Activated B cell treated with CpG ODN at 0.5 μM for 24 hours (primary cell): ENCODE results near the gene ZNF821. TPM values are rescaled to one million over a fixed set of nuclear protein-coding genes. Genes with fewer than 3 reads are reported as not detected.
"Not testable (repeated sequence)": the region's sequence is repeated elsewhere in the genome, so short reads cannot be mapped to it uniquely, and the experiment has no call there.

ENCODE experiments used
- ATAC-seq: fragments of 200-7000 bp; cut with Tn5 transposase; one replicate; pipeline ENCODE4 v1.10.0; 2021; ENCODE audit warnings: low read depth, mild to moderate bottlenecking, moderate library complexity
- CTCF ChIA-PET: fragments of 350-600 bp; sonication (Branson Sonifier 250); formaldehyde crosslinking; loops from one replicate; lab custom pipeline; 2021; ENCODE audit warnings: antibody characterized with exemption; lab: Charles Lee
- POLR2A ChIA-PET: fragments of 350-600 bp; sonication (Branson Sonifier 250); formaldehyde crosslinking; loops from one replicate; lab custom pipeline; 2021; ENCODE audit warnings: antibody characterized with exemption; lab: Charles Lee
- DNase-seq: peaks from one replicate; pipeline ENCODE4 v3.0.0; 2022
- H3K27ac Mint-ChIP-seq: one replicate; pipeline ENCODE4 v1.8.0; 2020; ENCODE audit warnings: mixed read lengths
- H3K27me3 Mint-ChIP-seq: one replicate; pipeline ENCODE4 v1.8.0; 2021; ENCODE audit warnings: mixed read lengths
- H3K36me3 Mint-ChIP-seq: one replicate; pipeline ENCODE4 v1.8.0; 2021; ENCODE audit warnings: low read depth, mixed read lengths
- H3K4me1 Mint-ChIP-seq: one replicate; pipeline ENCODE4 v1.8.0; 2021; ENCODE audit warnings: mixed read lengths
- H3K4me3 Mint-ChIP-seq: one replicate; pipeline ENCODE4 v1.8.0; 2020; ENCODE audit warnings: mild to moderate bottlenecking, mixed read lengths
- H3K9me3 Mint-ChIP-seq: one replicate; pipeline ENCODE4 v1.8.0; 2020; ENCODE audit warnings: mixed read lengths
- CTCF ChIP-seq: fragments of 200-600 bp; IDR thresholded peaks from one replicate; pipeline ENCODE4 v1.8.0; 2022; ENCODE audit warnings: antibody characterized with exemption, mild to moderate bottlenecking
- intact Hi-C: fragments of 100-400 bp; cut with micrococcal nuclease; formaldehyde crosslinking; loops from one replicate; pipeline ENCODE4 v1.15.1; 2024
- total RNA-seq: library from RNA; stranded (reverse); gene quantifications from 2 replicates; pipeline ENCODE4 v1.2.3, GENCODE V29; 2022

The ZNF821 gene
- total RNA-seq, 1 donor from 2014 or later, result 13.6 TPM

DNA sequence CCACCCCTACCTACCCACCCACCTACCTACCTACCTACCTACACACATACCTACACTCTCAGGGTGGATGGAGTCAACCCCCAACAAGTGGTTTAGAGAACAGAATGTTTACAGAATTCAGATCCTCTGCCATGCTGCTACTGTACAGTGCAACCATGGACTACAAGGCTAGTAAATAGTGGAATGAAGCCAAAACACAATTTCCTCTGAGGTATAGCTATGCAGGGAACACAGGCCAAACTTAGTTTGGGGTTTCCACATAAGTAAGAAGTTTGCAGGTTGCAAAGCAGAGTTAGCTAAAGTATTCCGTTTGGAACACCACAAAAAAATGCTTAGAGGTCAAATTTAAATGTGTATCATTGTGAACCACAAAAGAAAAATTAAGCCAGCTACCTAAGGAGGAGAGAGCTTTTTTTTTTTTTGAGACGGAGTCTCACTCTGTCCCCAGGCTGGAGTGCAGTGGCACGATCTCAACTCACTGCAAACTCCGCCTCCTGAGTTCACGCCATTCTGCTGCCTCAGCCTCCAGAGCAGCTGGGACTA, 72.7 kb downstream of the ZNF821 start:
- POLR2A ChIA-PET, result interaction anchor here (1.2 kb wide), 1 partner anchor 71 kb away, joined by 4 read pairs; no protein-coding TSS in a partner anchor
- Mint-ChIP-seq H3K36me3 (peaks cover 17% of the 10 kb centered on the region), H3K27ac (no peak overlapping the region), H3K9me3 (no peaks in the 10 kb centered on the region), H3K27me3 (no peaks in the 10 kb centered on the region), H3K4me1 (peaks cover 34% of the 10 kb centered on the region), H3K4me3 (no peak overlapping the region)
- no peak for ATAC-seq
- CTCF ChIA-PET, result interaction anchor here (1.2 kb wide), 1 partner anchor 71 kb away, joined by 3 read pairs; no protein-coding TSS in a partner anchor
- intact Hi-C loops, result no loop called here
- DNase-seq, result no peak
- TF ChIP-seq CTCF, result no peak

GRCh38 chr16:71810155-71810530, 73.8 kb downstream of the ZNF821 start:
- POLR2A ChIA-PET, result interaction anchor here (1.1 to 3.8 kb wide), 4 partner anchors 8 to 86 kb away, joined by 6 to 110 read pairs (median 68); partner anchors contain the start of genes IST1 and ZNF821
- peak overlapping the region; percentile 100 for H3K27ac Mint-ChIP-seq
- H3K4me3 Mint-ChIP-seq, ATAC-seq, H3K9me3 Mint-ChIP-seq, DNase-seq, H3K27me3 Mint-ChIP-seq, intact Hi-C loops: not testable (repeated sequence)
- H3K36me3 Mint-ChIP-seq, result peaks cover 17% of the 10 kb centered on the region
- peaks cover 32% of the 10 kb centered on the region for H3K4me1 Mint-ChIP-seq
- CTCF ChIA-PET, result interaction anchor here (2.7 kb wide), 1 partner anchor 72 kb away, joined by 19 read pairs; no protein-coding TSS in a partner anchor

Other genes with a start within 250 kb of the ZNF821 start
- 9.2 and 10.0 TPM in 2 replicates for gene PHLPP2, start 159.5 kb downstream of the ZNF821 start, total RNA-seq
- gene AP1G1, start 75.3 kb downstream of the ZNF821 start, total RNA-seq, result 112 and 120 TPM in 2 replicates
- 24.9 and 28.3 TPM in 2 replicates for gene ATXN1L, start 38.2 kb downstream of the ZNF821 start, total RNA-seq
- gene IST1, start 11.3 kb upstream of the ZNF821 start, total RNA-seq, result 199 and 206 TPM in 2 replicates
- not detected in 2 replicates for gene PKD1L3, start 116.2 kb upstream of the ZNF821 start, total RNA-seq
- gene DHODH, start 124.6 kb upstream of the ZNF821 start, total RNA-seq, result 12.0 and 13.0 TPM in 2 replicates
- gene HP, start 170.3 kb upstream of the ZNF821 start, total RNA-seq, result not detected in 2 replicates
- not detected in 2 replicates for gene HPR, start 179.0 kb upstream of the ZNF821 start, total RNA-seq
- gene TXNL4B, start 209.4 kb upstream of the ZNF821 start, total RNA-seq, result 13.1 and 13.8 TPM in 2 replicates
- gene DHX38, start 209.7 kb upstream of the ZNF821 start, total RNA-seq, result 107 and 118 TPM in 2 replicates